Thyroid gland (tissue), 4 donors: ENCODE data around the gene CD200. TPM values are rescaled to one million over a fixed set of nuclear protein-coding genes. Genes with fewer than 3 reads are reported as not detected.
"Not testable (repeated sequence)": the region's sequence is repeated elsewhere in the genome, so short reads cannot be mapped to it uniquely, and the experiment has no call there.

Experiments
- DNase-seq, 2 donors: peaks; one replicate each; pipeline ENCODE4 v3.0.0-alpha.2; 2019
- H3K27ac ChIP-seq, 3 donors: fragments of 200-600 bp; sonication (generic); 1 replicate in 2 of 3; 2 replicates in 1 of 3; pipeline ENCODE4 v1.5.1; 2016 to 2019; ENCODE audit warnings: mild to moderate bottlenecking in 1 of 3, moderate library complexity in 1 of 3
- H3K27me3 ChIP-seq: fragments of 200-600 bp; sonication (generic); one replicate; pipeline ENCODE4 v1.5.1; 2019
- H3K36me3 ChIP-seq, 2 donors: fragments of 200-600 bp; sonication (generic); one replicate each; pipeline ENCODE4 v1.5.1; 2016 to 2019
- H3K4me1 ChIP-seq, 2 donors: fragments of 200-600 bp; sonication (generic); one replicate each; pipeline ENCODE4 v1.5.1; 2017 to 2019
- H3K4me3 ChIP-seq, 3 donors: fragments of 200-600 bp; sonication (generic); replicated peaks in 1 of 3; 1 replicate in 2 of 3; 2 replicates in 1 of 3; pipeline ENCODE4 v1.5.1; 2016; ENCODE audit warnings: mild to moderate bottlenecking in 1 of 3
- H3K9me3 ChIP-seq: fragments of 200-600 bp; sonication (generic); one replicate; pipeline ENCODE4 v1.5.1; 2017
- CTCF ChIP-seq, 6 experiments: fragments of 200-600 bp in 3 of 6; fragments of 450-650 bp in 3 of 6; sonication (generic) in 3 of 6; IDR thresholded peaks; one replicate each; pipeline ENCODE4 v1.5.1; 2016 to 2019; ENCODE audit warnings: antibody characterized with exemption in 6 of 6, mild to moderate bottlenecking in 2 of 6, inconsistent platforms in 1 of 6, moderate library complexity in 1 of 6
- POLR2A ChIP-seq, 2 donors: fragments of 450-650 bp; IDR thresholded peaks; one replicate each; pipeline ENCODE4 v1.6.1; 2017; ENCODE audit warnings: antibody characterized with exemption in 2 of 2, mild to moderate bottlenecking in 2 of 2, moderate library complexity in 1 of 2
- WGBS, 2 donors: methylation state at CpG; one replicate each; pipeline ENCODE4 v1.1.5; 2017; 5-methylcytosine and 5-hydroxymethylcytosine counted together
- intact Hi-C: fragments of 100-400 bp; cut with DNase I; formaldehyde crosslinking; loops from one replicate; pipeline ENCODE4 v1.15.1; 2023
- total RNA-seq, 4 donors: library from RNA; depleted of rRNA; stranded (reverse); fragments of >200 nt; gene quantifications; one replicate each; pipeline ENCODE4 v1.2.3, GENCODE V29; 2016

CD200 gene
- total RNA-seq, 4 donors from 2014 or later, result 13.2 to 18.7 (median 15.8) TPM

DNA sequence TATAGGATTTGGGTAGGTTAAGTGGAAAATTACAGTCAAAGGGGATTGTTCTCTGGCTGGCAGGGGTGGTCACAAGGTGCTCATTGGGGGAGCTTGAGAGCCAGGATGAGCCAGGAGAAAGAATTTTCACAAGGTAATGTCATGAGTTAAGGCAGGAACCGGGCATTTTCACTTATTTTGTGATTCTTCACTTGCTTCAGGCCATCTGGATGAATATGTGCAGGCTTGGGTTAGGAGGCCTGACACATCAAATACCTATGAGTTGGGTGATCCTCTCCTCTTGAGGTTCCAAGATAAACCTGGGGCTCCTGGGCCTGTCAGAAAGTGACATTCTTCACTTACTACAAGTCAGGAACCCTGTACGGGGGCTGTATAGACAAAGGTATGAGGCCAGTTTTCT is 68.7 kb downstream of the CD200 start:
- Histone ChIP-seq H3K36me3 (no peaks in the 10 kb centered on the region), H3K4me3 (no peak overlapping the region), H3K4me1 (peaks cover 4 to 5% of the 10 kb centered on the region in 2 donors), H3K27me3 (no peaks in the 10 kb centered on the region), H3K9me3 (no peaks in the 10 kb centered on the region), H3K27ac (no peak overlapping the region)
- 80 to 89% methylated on average over 2 of the region's 2 CpGs for WGBS, 2 donors
- TF ChIP-seq CTCF (IDR thresholded peaks at IDR 0.05) (no peak), POLR2A (IDR thresholded peaks at IDR 0.05) (no peak)
- no peak for DNase-seq
- intact Hi-C loops, result no loop called here

GRCh38 chr3:112403103-112403502 is 70.1 kb downstream of the CD200 start:
- TF ChIP-seq POLR2A (IDR thresholded peaks at IDR 0.05) (no peak), CTCF (IDR thresholded peaks at IDR 0.05) (no peak)
- Histone ChIP-seq H3K9me3 (no peaks in the 10 kb centered on the region), H3K4me3 (no peak overlapping the region), H3K4me1 (no peaks in the 10 kb centered on the region), H3K27me3 (no peaks in the 10 kb centered on the region), H3K36me3 (no peaks in the 10 kb centered on the region), H3K27ac (no peak overlapping the region)
- no peak for DNase-seq
- WGBS, 2 donors, result 97 to 98% methylated on average over 2 of the region's 2 CpGs
- intact Hi-C loops, result no loop called here

GRCh38 chr3:112404924-112405549 is 72.1 kb downstream of the CD200 start:
- intact Hi-C loops, H3K9me3 ChIP-seq, H3K27me3 ChIP-seq, H3K4me3 ChIP-seq, H3K4me1 ChIP-seq, H3K27ac ChIP-seq, DNase-seq, H3K36me3 ChIP-seq: not testable (repeated sequence)
- 86% methylated on average over 5 of the region's 5 CpGs for WGBS, 2 donors

DNA sequence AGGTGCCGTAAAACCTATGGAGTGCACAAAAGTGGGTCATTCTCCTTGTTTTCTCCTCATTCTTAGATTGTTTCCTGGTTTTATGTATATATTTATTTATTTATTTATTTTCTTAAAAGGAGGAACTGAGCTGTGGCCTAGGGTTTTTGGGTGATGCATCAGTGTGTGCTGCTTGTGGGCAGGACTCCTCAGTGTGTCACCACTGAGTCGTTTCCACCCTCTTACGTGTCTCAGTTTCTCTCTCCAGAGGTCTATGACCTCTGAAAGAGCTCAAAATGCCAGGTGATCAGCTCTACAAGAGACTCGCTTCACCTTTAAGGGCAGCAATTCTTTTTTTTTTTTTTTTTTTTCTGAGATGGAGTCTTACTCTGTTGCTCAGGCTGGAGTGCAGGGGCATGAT is 72.9 kb downstream of the CD200 start:
- 87 to 88% methylated on average over 4 of the region's 4 CpGs for WGBS, 2 donors
- intact Hi-C loops, result no loop called here
- TF ChIP-seq POLR2A (IDR thresholded peaks at IDR 0.05) (no peak), CTCF (IDR thresholded peaks at IDR 0.05) (no peak)
- no peak overlapping the region for H3K27ac ChIP-seq
- H3K36me3 ChIP-seq, result no peaks in the 10 kb centered on the region
- no peaks in the 10 kb centered on the region for H3K9me3 ChIP-seq
- H3K4me3 ChIP-seq, result no peak overlapping the region
- DNase-seq, result no peak
- no peaks in the 10 kb centered on the region for H3K4me1 ChIP-seq
- no peaks in the 10 kb centered on the region for H3K27me3 ChIP-seq

DNA sequence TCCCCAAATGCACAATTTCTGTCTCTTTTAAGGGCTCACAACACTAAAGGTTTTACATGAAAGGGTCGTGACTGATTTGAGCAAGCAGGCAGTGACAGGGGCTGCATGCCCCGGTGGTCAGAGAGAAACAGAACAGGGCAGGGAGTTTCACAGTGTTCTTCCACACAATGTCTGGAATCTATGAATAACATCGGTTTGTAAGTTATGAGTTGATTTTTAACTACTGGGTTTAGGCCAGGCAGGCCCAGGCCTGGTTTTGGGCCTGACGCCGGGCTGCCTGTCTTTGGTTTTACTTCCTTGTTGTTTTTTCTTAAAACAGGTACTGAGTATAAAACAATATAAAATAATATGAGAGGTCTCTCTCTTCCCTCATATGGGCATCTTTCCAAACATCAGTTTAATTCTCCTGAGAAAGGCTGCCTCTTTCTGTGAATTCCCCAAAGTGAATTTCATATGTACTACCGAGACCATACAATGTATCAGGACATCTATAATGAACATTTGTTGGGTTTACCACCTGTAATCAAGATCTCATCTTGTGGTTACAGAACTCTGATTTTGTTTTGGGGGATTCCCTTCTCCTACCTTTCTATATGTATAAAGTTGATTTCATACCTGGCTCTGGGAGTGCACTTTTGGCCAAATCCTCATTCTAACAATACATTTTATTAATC is 74.4 kb downstream of the CD200 start:
- intact Hi-C loops, result no loop called here
- H3K27me3 ChIP-seq, result no peaks in the 10 kb centered on the region
- H3K4me3 ChIP-seq, result no peak overlapping the region
- no peak overlapping the region for H3K27ac ChIP-seq
- no peaks in the 10 kb centered on the region for H3K9me3 ChIP-seq
- TF ChIP-seq POLR2A (IDR thresholded peaks at IDR 0.05), result no peak
- no peak for TF ChIP-seq CTCF (IDR thresholded peaks at IDR 0.05)
- 81 to 83% methylated on average over 6 of the region's 6 CpGs for WGBS, 2 donors
- no peak for DNase-seq
- H3K4me1 ChIP-seq, result no peaks in the 10 kb centered on the region
- no peaks in the 10 kb centered on the region for H3K36me3 ChIP-seq
